Measurements from ENCODE around the gene UBA3.
A peak's percentile ranks its signal among the peaks of the same experiment; 100 is the strongest.

UBA3 gene

GRCh38 chr3:69094467-69095205 lies 14.5 kb upstream of the UBA3 start:
- H3K4me3 ChIP-seq (replicated peaks; ENCODE audit: insufficient read depth, low read length) = no peak overlapping the region
- H3K27ac ChIP-seq (replicated peaks) = peak overlapping the region; percentile 72
- DNase-seq (ENCODE audit: low read depth in 1 of 2, low spot score in 1 of 2) = peak in 1 of 2 experiments; percentile 56
- H3K27me3 ChIP-seq (ENCODE audit: insufficient read depth, poor library complexity, severe bottlenecking) = no peaks in the 10 kb centered on the region
- TF ChIP-seq CTCF (IDR thresholded peaks at IDR 0.05; ENCODE audit: insufficient read depth, low read length) (no peak), SPI1 (IDR thresholded peaks at IDR 0.05; ENCODE audit: borderline replicate concordance, low read depth) (peak; percentile 68), POLR2AphosphoS5 (IDR thresholded peaks at IDR 0.05; ENCODE audit: low read depth) (no peak), GABPA (IDR thresholded peaks at IDR 0.05; ENCODE audit: low read depth) (no peak), REST (IDR thresholded peaks at IDR 0.05; ENCODE audit: insufficient replicate concordance, low read depth) (no peak)

GRCh38 chr3:69092030-69092516 lies 11.9 kb upstream of the UBA3 start:
- H3K4me3 ChIP-seq (replicated peaks; ENCODE audit: insufficient read depth, low read length) = 0 out of 2 replicates have a peak overlapping the region, but pooled peaks have one; percentile 2
- H3K27ac ChIP-seq (replicated peaks) = peak overlapping the region; percentile 72
- peak; percentile 21 to 65 for DNase-seq (ENCODE audit: low read depth in 1 of 2, low spot score in 1 of 2)
- H3K27me3 ChIP-seq (ENCODE audit: insufficient read depth, poor library complexity, severe bottlenecking) = no peaks in the 10 kb centered on the region
- TF ChIP-seq CTCF (IDR thresholded peaks at IDR 0.05; ENCODE audit: insufficient read depth, low read length) = no peak
- TF ChIP-seq REST (IDR thresholded peaks at IDR 0.05; ENCODE audit: insufficient replicate concordance, low read depth) = no peak
- no peak for TF ChIP-seq POLR2AphosphoS5 (IDR thresholded peaks at IDR 0.05; ENCODE audit: low read depth)
- TF ChIP-seq GABPA (IDR thresholded peaks at IDR 0.05; ENCODE audit: low read depth) = peak; percentile 36; the same call in 1 of the 2 replicates
- TF ChIP-seq SPI1 (IDR thresholded peaks at IDR 0.05; ENCODE audit: borderline replicate concordance, low read depth) = peak; percentile 91

- Histone ChIP-seq H3K27ac (replicated peaks) (peak overlapping the region; percentile 72), H3K27me3 (ENCODE audit: insufficient read depth, poor library complexity, severe bottlenecking) (no peaks in the 10 kb centered on the region), H3K4me3 (replicated peaks; ENCODE audit: insufficient read depth, low read length) (no peak overlapping the region)
- TF ChIP-seq CTCF (IDR thresholded peaks at IDR 0.05; ENCODE audit: insufficient read depth, low read length) (no peak), GABPA (IDR thresholded peaks at IDR 0.05; ENCODE audit: low read depth) (no peak), POLR2AphosphoS5 (IDR thresholded peaks at IDR 0.05; ENCODE audit: low read depth) (no peak), SPI1 (IDR thresholded peaks at IDR 0.05; ENCODE audit: borderline replicate concordance, low read depth) (no peak), REST (IDR thresholded peaks at IDR 0.05; ENCODE audit: insufficient replicate concordance, low read depth) (no peak)
- DNase-seq (ENCODE audit: low read depth in 1 of 2, low spot score in 1 of 2) = no peak
Measured at GRCh38 chr3:69091389-69092029, 11.3 kb upstream of the UBA3 start.
